Epidermal melanocyte (primary cell): ENCODE results near the gene LILRB3.
"Not testable (repeated sequence)": the region's sequence is repeated elsewhere in the genome, so short reads cannot be mapped to it uniquely, and the experiment has no call there.

Source experiments
- DNase-seq: peaks from one replicate; pipeline ENCODE4 v3.0.0; 2011; ENCODE audit warnings: low spot score; ENCODE audit not compliant: insufficient read length

Gene LILRB3

GRCh38 chr19:54222474-54223276, at the start of gene LILRB3:
TSS of gene LILRB3 (minus strand) at chr19:54223007. CDS start at chr19:54222976, 31 bp downstream.
- not testable (repeated sequence) for DNase-seq

DNA sequence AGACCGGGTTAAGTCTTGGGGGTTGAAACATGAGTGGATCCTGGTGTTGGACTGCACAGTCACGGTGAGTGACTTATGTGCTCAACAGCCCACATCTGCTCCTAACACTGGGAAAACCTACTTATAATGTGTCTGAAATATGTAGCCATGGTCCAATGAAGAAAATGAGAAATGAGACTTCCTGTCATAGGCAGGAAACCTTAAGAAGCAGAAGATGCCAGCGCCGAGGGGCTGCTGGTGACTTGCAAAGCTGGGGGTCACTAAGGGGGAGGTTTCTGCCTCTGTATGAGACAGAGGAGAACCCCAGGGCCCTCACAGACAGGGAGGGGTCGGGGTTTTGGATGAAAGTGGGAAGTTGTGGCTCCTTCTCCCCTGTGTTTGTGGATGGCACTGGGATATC, 49.4 kb upstream of the LILRB3 start:
- not testable (repeated sequence) for DNase-seq

DNA sequence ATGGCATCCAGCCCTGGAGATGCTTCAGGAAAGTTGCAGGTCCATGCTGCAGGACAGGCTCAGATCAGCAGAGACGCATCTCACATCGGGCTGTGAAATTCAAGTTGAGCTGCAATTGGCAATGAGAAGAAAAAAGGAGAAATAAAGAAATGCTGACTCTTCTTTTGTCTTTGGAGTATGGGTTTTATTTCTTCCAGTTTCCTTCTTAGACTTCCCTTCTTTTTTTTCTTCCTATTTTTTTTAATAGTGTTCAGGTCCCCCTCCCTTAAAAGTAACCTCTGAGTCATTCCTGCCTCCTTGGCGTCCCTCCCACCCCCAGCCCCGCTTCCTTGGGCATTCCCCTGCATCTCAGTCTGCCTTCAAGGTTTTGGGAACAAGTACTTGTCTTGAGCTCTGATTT, 48.8 kb upstream of the LILRB3 start:
- DNase-seq: not testable (repeated sequence)

DNA sequence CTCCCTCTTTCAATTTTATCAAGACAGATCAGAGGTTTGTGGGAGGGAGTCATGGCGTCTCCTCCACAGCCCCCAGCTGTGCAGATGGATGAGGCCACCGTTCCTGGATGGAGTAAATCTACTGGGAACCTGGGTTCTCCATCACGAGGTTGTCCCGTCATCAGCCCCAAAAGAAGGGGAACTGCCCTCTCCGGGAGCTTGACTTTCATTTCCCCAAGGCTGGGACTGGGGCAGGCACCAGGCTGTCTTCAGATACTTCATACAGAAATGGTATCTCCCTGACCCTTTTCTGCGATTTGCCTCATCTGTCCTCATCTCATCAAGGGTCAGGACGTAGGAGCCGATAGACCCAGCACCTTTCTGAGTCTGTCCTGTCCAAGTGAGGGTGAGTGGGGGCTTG, 48.3 kb upstream of the LILRB3 start:
- DNase-seq: no peak

- DNase-seq: no peak
Observed at GRCh38 chr19:54268936-54269335, 46.1 kb upstream of the LILRB3 start.

- DNase-seq: no peak
Observed at GRCh38 chr19:54266133-54266532, 43.3 kb upstream of the LILRB3 start.

GRCh38 chr19:54262470-54262869, 39.7 kb upstream of the LILRB3 start:
- DNase-seq: no peak

- DNase-seq: no peak
Observed at GRCh38 chr19:54262066-54262465, 39.3 kb upstream of the LILRB3 start.

DNA sequence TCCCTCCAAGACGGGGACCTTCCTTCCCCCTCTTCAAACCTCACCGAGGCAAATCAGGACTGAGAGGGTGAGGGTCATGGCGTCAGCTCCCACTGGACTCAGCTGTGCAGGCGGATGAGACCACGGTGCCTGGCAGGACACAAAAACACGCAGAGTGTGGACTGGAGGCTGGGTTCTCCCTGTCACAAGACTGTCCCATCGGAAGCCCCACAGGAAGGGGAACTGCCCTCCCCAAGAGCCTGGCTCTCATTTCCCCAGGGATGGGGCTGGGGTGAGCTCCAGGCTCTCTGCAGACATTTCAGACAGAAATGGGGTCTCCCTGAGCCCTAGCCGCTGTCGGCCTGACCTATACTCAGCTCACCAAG, 34.3 kb upstream of the LILRB3 start, which contains the start of gene LILRB5:
Gene LILRB5 (minus strand): TSS at position 158 of the 365 bp plus-strand sequence. CDS start 80 bp downstream, at position 78.
- DNase-seq: no peak

DNA sequence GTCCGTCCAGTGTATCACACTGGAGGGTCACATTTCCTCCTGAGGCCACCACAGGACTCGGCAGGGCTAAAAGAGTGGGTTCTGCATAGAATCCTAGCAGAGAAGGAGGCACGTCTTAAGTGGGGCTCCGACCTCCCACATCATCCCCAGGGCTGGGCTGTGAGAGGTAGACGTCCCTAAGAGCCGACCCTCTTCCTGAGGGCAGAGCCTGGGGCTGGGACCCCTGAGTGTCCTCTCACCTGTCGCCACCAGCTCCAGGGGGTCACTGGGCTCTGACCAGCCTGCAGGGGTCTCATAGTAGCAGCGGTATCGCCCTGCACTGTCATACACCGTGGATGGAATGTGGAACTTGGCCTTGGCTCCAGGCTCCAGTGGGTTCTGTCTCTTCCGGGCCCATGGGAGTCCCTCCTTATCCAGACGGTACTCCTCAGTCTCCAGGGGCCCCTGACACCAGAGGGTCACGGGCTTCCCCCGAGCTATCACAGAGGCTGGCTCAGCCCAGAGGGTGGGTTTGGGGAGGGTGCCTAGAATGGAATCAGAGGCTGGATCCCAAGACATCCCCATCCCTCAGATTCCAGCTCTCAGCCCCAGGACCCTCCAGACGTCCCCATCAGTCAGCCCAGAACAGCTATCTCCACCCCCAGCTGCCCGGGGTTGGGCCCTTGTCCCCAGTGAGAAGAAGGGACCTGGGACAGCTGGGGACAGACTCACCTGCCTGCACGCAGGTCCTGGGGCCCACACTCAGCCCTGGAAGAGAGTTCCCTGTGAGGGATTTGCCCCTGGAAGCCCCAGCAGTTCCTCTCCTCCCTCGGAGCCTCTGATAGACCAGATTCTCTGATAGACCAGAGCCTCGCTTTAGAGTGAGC, 33.7 kb upstream of the LILRB3 start:
- no peak for DNase-seq

DNA sequence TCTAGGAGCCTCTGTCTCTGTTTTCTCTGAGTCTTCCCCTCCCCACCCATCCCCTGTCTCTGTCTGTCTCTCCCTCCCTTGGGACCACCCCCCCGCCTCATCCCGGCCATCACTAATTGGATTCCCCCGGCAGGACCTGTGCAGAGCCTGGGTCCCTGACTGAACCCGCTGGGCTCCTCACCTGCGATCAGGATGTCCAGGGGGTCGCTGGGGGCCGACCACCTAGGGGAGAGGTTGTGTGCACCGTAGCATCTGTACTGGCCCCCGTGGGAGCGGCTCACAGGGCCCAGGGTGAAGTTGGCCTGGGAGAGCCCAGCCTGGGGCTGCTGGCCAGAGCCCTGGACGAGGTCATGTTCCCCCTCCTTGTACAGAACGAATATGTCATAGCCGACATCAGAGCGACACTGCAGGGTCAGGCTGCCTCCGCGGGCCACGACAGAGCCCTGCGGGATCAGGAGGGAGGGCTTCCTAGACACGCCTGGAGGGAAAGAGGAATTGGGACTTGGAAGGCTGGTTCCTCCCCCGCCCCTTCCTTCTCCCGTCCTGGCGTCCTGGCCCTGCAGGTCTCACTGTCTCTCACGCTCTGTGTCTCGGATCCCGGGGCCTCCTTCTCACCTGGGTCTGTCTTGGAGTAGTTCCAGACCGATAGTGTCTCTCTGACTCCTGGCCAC, 32.4 kb upstream of the LILRB3 start:
- no peak for DNase-seq

DNA sequence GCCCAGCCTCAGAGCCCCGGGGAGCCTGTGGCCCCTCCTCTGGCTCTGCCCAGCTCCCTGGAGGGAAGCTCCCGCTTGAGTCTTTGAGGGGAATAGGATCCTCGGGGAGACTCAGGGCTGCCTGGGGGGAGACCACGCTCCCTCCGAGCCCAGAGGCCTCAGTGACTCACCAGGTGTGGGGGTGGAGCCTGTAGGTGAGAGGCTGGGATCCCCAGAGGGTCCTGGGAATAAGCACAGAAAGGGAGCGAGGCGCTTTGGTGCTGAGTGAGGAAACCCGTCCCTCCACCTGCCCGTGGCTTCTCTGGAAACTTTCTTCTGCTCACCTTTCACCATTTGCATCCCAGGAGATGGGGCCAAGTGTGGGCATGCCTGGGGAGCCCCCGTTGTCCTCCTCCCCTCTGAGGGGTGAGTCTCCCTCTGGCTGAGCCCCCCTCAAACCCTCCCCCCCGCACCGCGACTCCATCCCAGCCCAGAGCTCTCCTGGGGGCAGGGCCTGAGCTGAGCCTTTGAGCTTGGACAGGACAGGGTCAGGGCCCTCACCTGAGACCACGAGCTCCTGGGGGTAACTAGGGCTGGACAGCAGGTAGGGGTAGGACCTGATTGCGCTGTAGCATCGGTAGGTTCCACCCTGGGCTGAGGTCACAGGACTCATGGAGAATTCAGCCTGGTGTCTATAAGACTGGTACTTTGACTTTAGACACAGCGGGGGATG, 31.5 kb upstream of the LILRB3 start:
- no peak for DNase-seq

DNA sequence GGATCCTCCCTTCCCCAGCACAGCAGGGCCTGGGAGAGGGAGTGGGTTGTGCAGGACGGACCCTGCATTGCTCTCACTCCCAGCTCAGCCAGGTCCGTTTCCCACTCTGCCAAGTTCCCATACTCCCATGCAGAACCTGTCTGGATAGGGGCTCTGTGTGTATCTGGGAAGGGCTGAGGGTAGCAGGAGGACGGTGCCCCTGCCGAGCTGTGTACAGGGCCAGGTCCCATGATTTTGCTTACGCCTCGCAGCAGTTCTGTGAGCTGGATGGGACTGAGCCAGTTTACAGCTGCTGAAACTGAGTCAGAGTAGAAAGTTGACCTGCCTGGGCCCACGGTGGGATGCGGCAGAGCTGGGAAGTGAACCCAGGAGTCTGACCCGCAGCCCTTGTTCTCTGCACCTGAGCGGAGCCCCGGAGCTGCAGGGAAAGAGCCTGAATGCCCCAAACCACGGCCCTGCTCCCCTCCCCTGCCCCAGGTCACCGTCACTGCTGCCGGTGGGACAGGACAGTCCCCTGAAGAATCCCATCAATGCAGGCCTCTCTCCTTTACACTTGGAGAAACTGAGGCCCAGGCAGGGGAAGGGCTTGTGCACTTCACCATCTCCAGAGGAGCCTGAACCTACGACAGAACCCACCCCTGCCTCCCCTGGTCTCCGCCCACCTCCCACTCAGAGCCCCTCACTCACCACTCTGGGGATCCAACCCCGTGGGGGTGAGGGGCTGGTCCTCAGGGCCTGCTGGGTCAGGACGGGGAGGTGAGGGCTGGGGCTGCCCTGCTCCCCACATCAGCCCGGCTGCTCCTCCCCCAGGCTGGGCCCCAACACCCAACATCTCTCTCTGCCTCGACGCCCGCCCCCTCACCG, 30.8 kb upstream of the LILRB3 start:
- no peak for DNase-seq

- no peak for DNase-seq
Observed at GRCh38 chr19:54252845-54253244, 30.0 kb upstream of the LILRB3 start.

DNA sequence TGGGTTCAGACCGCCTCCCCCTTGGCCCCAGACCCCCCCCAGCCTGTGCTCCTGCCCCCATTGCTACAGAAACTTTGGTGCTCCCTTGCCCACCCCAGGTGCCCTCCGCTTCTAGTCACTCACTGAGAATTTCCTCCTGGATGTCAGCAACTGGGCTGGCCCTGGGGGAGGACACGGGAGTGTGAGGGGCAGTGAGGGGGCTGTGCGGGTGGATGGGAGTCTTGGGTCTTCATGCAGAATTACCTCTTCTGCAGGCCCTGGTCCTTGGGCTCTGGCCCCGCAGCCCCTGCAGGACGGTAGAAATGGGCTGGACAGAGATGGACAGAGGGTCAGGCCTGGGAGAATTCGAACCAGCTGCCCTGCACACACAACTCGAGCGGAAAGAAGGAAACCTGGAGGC, 29.4 kb upstream of the LILRB3 start:
- DNase-seq: no peak

GRCh38 chr19:54248016-54248601, 25.3 kb upstream of the LILRB3 start:
- no peak for DNase-seq

- DNase-seq: no peak
Observed at GRCh38 chr19:54247106-54247930, 24.5 kb upstream of the LILRB3 start.

GRCh38 chr19:54245936-54246335, 23.1 kb upstream of the LILRB3 start:
- DNase-seq: no peak

GRCh38 chr19:54243809-54244208, 21.0 kb upstream of the LILRB3 start:
- not testable (repeated sequence) for DNase-seq
